Measurements from ENCODE around the gene KIAA1958. TPM values are rescaled to one million over a fixed set of nuclear protein-coding genes. Genes with fewer than 3 reads are reported as not detected.

KIAA1958 gene
- total RNA-seq, 1 donor from 2014 or later, result 4.4 TPM

DNA sequence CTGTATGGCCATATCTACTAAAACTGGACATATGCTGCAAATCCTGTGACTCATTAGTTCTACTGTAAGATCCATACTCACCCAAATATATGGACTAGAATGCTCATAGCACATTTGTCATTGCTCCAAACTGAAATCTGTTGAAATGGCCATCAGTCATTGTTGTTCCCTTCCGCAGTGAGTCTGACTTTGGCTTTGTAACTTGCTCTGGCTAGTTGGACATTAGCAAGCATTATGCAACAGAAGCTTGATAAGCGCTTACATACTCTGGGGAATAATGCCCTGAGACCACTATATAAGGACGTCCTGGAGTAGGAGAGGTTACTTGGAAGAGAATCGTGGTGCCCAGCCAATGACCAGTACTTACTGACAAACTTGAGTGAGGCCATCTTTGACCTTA, 9.0 kb downstream of the KIAA1958 start:
- Mint-ChIP-seq H3K9me3 (ENCODE audit: low read depth) (peaks cover 30% of the 10 kb centered on the region), H3K27me3 (ENCODE audit: low read depth) (no peaks in the 10 kb centered on the region), H3K4me1 (ENCODE audit: low read depth) (peaks cover 12% of the 10 kb centered on the region), H3K36me3 (ENCODE audit: low read depth) (peaks cover 25% of the 10 kb centered on the region), H3K27ac (ENCODE audit: unreplicated experiment) (no peak overlapping the region), H3K4me3 (ENCODE audit: unreplicated experiment) (no peak overlapping the region)
- DNase-seq (ENCODE audit: low spot score), result no peak
- TF ChIP-seq, protein P1, sequence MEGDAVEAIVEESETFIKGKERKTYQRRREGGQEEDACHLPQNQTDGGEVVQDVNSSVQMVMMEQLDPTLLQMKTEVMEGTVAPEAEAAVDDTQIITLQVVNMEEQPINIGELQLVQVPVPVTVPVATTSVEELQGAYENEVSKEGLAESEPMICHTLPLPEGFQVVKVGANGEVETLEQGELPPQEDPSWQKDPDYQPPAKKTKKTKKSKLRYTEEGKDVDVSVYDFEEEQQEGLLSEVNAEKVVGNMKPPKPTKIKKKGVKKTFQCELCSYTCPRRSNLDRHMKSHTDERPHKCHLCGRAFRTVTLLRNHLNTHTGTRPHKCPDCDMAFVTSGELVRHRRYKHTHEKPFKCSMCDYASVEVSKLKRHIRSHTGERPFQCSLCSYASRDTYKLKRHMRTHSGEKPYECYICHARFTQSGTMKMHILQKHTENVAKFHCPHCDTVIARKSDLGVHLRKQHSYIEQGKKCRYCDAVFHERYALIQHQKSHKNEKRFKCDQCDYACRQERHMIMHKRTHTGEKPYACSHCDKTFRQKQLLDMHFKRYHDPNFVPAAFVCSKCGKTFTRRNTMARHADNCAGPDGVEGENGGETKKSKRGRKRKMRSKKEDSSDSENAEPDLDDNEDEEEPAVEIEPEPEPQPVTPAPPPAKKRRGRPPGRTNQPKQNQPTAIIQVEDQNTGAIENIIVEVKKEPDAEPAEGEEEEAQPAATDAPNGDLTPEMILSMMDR (IDR thresholded peaks at IDR 0.05), result no peak

DNA sequence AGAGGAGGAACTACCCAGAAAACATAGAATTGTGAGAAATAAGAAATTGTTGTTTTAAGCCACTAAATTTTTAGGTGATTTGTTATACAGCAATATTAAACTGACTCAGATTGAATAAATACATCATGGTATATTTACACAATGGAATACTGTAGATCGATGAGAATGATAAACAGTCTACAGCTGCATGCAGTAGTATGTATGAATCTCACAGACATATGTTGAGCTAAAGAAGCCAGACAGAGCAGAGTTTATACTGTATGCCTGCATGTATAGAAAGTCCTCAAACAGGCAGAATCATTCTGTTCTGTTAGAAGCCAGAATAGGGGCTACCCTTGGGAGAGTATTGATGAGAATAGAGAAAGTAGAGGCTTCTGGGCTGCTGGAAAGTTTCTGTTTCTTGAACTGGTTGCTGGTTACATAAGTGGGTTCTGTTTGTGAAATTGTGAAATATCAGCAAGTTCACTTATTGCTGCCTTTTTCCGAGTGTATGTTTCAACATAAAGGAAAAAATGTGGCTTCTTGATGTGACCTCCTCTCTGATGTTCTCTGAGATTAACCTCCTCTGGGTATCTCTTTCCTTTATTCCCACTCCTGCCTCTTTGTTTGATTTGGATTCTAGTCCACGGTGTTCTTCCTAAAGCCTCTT, 9.6 kb downstream of the KIAA1958 start:
- no peak overlapping the region for H3K4me3 Mint-ChIP-seq (ENCODE audit: unreplicated experiment)
- no peak for DNase-seq (ENCODE audit: low spot score)
- H3K9me3 Mint-ChIP-seq (ENCODE audit: low read depth), result peaks cover 30% of the 10 kb centered on the region
- H3K36me3 Mint-ChIP-seq (ENCODE audit: low read depth), result peaks cover 25% of the 10 kb centered on the region
- H3K27me3 Mint-ChIP-seq (ENCODE audit: low read depth), result no peaks in the 10 kb centered on the region
- H3K4me1 Mint-ChIP-seq (ENCODE audit: low read depth), result peaks cover 12% of the 10 kb centered on the region
- TF ChIP-seq, protein P1 (IDR thresholded peaks at IDR 0.05), result no peak
- H3K27ac Mint-ChIP-seq (ENCODE audit: unreplicated experiment), result no peak overlapping the region

DNA sequence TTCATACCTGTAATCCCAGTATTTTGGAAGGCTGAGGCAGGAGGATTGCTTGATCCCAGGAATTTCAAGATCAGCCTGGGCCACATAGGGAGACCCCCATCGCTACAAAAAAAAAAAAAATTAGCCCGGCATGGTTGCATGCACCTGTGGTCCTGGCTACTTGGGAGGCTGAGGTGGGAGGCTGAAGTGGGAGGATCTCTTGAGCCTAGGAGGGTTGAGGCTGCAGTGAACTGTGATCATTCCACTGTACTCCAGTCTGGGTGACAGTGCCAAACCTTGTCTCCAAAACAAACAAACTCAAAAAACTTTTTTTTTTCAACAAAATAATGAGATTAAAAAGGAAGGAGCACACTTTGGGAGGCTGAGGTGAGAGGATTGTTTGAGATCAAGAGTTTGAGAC, 14.2 kb downstream of the KIAA1958 start:
- H3K27ac Mint-ChIP-seq (ENCODE audit: unreplicated experiment), result no peak overlapping the region
- TF ChIP-seq, protein P1 (IDR thresholded peaks at IDR 0.05), result no peak
- peaks cover 1% of the 10 kb centered on the region for H3K9me3 Mint-ChIP-seq (ENCODE audit: low read depth)
- no peaks in the 10 kb centered on the region for H3K27me3 Mint-ChIP-seq (ENCODE audit: low read depth)
- no peak for DNase-seq (ENCODE audit: low spot score)
- no peak overlapping the region for H3K4me3 Mint-ChIP-seq (ENCODE audit: unreplicated experiment)
- no peaks in the 10 kb centered on the region for H3K4me1 Mint-ChIP-seq (ENCODE audit: low read depth)
- H3K36me3 Mint-ChIP-seq (ENCODE audit: low read depth), result peaks cover 1% of the 10 kb centered on the region

DNA sequence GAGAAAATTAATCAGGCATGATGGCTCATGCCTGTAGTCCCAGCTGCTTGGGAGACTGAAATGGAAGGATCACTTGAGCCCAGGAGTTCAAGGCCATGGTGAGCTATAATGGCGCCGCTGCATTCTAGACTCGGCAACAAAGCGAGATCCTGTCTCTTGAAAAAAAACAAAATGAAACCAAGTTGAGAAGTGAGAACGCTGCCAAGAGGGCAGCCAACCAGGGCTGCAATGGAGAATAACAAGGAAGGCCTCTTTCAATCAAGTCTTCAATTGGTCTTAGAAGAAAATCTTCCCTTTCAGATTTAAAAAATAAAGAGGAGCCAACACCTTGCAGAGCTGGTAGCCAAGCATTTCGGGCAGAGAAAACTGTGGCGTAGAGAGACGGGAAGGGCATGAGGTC, 14.7 kb downstream of the KIAA1958 start:
- Mint-ChIP-seq H3K4me1 (ENCODE audit: low read depth) (no peaks in the 10 kb centered on the region), H3K27me3 (ENCODE audit: low read depth) (no peaks in the 10 kb centered on the region), H3K36me3 (ENCODE audit: low read depth) (no peaks in the 10 kb centered on the region), H3K9me3 (ENCODE audit: low read depth) (no peaks in the 10 kb centered on the region), H3K27ac (ENCODE audit: unreplicated experiment) (no peak overlapping the region), H3K4me3 (ENCODE audit: unreplicated experiment) (no peak overlapping the region)
- DNase-seq (ENCODE audit: low spot score), result no peak
- TF ChIP-seq, protein P1 (IDR thresholded peaks at IDR 0.05), result no peak

DNA sequence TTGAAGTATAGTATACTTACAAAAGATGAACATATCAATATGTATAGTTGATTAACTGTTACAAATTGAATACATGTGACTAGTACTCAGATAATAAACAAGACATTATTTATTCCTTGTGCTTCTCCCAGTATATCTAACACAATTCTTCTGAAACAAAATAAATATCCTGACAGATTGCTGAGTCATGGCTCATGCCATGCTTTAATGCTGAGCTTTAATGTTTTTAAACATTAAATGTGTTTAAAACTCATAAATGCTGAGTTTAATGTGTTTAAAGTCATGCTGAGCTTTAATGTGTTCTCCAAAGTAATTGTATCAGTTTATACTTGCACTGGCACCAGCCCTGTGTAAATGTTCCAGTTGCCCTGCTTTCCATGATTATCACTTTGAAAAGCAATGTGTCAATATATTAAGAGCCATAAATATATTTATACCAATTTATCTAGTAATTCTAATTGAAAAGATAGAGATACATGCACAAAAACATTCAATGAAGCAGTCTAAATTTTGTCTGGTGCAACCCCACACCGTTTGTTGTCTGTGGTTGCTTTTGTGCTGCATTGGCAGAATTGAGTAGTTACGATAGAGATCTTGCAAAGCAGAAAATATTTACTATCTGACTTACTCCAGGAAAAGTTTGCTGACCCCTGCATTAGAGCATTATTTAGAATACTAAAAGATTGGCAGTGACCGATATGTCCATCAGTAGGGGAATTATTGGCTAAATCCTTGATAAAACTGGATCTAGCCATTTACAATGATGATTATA, 15.7 kb downstream of the KIAA1958 start:
- no peak overlapping the region for H3K4me3 Mint-ChIP-seq (ENCODE audit: unreplicated experiment)
- H3K36me3 Mint-ChIP-seq (ENCODE audit: low read depth), result no peaks in the 10 kb centered on the region
- TF ChIP-seq, protein P1 (IDR thresholded peaks at IDR 0.05), result no peak
- no peaks in the 10 kb centered on the region for H3K27me3 Mint-ChIP-seq (ENCODE audit: low read depth)
- H3K9me3 Mint-ChIP-seq (ENCODE audit: low read depth), result no peaks in the 10 kb centered on the region
- no peak for DNase-seq (ENCODE audit: low spot score)
- peaks cover 3% of the 10 kb centered on the region for H3K4me1 Mint-ChIP-seq (ENCODE audit: low read depth)
- no peak overlapping the region for H3K27ac Mint-ChIP-seq (ENCODE audit: unreplicated experiment)
